Stimulated activated CD4-positive, alpha-beta T cell treated with anti-CD3 and anti-CD28 coated beads, Interleukin-1b, Interleukin-23, amount 100 ng/mL, for 1 hour (primary cell): Measurements from ENCODE around the gene SPOCK1.

Experiments used
- DNase-seq, 2 donors: peaks; one replicate each; pipeline ENCODE4 v3.0.0-alpha.2; 2020; ENCODE audit warnings: low read depth in 2 of 2

Gene SPOCK1

GRCh38 chr5:137114529-137114928, 384.6 kb downstream of the SPOCK1 start:
- DNase-seq, result no peak

DNA sequence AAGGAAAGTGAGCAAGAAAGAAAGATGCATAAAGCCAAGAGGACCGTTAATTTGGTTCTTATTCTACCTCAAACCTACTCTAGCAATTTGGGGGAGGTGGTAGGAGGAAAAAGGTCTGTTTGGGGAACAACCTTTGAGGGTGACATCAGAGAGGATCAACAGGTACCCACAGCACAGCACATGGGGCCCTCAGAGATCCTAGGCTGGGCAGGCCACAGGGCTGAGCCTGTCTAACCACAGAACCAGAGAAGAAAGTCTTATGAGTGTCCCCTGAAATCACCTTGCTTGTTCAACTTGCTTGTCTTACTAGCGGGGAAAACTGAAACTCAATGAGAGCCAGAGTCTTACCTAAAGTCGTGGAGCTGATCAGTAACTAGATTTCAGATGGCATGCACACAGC, 385.2 kb downstream of the SPOCK1 start:
- DNase-seq, result no peak

DNA sequence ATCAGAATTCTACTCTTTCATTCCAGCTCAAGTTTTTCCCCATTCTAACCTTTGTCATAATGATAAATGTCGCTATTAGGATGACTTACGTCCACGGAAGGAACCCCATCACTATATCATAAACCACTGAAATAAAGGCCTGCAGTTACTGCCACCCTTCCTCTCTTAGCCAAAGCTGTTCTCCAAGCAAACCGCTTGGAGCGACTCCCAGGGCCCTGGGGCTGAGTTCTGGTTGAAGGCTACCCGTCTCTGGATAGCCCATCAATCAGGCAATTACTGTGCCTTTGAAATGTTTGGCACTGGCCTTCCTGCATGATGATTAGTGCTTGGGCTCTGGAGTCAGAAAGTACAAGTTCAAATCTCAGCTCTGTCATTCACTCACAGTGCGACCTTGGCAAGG, 386.0 kb downstream of the SPOCK1 start:
- DNase-seq, result no peak

GRCh38 chr5:137105351-137106035, 393.6 kb downstream of the SPOCK1 start:
- DNase-seq, result no peak

DNA sequence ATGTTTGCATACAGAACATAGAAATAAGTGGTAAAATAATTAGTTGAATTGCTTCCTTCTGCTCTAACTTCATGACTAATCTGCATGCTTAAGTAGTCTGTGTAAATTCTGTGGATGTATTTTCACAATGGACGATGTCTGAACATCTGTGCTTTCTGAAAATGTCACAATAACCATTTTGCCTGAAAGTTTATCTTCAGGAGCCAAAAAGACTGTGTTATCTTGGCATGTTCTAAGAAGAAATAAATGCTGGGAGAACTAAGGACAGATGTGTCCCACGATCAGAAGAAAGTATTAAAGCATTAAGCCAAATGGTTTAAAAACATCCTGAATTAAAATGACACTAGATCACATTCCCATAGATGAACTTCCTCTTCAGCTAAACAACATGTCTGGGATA, 397.6 kb downstream of the SPOCK1 start:
- DNase-seq, result no peak

DNA sequence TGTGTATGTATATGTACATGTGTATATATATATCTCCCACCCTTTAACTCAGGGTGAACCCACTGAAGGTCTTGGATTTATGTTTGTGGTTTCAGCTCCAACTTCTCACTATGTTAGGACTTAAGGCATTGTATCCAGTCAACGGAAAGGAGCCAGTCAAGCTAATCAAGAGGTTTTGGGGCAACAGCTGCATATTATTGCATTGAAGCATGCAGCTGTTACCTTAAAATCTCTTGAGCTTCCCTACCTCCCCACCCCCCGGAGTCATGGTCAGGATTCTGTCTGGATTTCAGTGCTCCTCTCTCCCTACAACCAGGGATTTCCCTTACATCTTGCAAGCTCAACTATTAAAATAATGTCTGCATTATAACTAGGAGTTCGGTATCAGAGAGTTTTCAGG, 399.5 kb downstream of the SPOCK1 start:
- no peak for DNase-seq

DNA sequence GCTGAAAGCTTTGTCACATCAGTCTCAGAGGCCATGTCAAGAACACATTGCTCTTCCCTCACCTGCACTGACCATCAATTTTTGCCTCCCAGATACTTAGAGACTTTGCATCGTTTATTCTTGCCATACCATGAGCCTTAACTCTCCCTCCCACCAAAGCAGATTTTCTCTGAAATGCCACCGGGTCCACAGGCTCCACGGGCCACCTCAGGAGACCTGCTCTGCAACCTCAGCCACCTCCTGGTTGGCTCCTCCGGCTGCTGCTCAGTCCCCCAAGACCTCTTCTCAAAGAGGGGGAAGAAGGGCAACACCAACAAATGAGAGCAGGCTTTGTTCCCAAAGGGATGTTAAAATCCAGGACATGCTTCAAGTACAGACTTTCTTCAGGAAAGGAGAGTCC, 400.5 kb downstream of the SPOCK1 start:
- no peak for DNase-seq

GRCh38 chr5:137098238-137098637, 400.9 kb downstream of the SPOCK1 start:
- DNase-seq, result no peak

DNA sequence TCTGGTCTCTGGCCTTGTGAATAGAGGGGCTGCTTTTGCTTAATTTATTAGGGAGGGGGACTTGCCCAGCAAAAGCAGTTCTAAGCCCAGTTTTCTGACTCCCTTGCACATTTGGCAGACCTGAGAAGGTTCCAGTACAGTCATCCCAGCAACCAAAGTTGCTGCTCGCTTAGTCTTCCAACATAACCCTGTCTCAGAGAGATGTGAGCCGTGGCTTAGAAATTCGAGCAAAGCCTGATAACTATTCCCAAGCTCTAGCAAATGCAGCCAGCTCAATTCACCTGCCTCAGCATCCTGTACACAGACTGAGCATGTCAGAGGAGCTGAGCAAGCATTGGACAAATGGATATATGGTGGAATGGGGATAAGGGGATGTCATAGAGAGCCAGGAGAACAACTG, 401.9 kb downstream of the SPOCK1 start:
- DNase-seq, result no peak

DNA sequence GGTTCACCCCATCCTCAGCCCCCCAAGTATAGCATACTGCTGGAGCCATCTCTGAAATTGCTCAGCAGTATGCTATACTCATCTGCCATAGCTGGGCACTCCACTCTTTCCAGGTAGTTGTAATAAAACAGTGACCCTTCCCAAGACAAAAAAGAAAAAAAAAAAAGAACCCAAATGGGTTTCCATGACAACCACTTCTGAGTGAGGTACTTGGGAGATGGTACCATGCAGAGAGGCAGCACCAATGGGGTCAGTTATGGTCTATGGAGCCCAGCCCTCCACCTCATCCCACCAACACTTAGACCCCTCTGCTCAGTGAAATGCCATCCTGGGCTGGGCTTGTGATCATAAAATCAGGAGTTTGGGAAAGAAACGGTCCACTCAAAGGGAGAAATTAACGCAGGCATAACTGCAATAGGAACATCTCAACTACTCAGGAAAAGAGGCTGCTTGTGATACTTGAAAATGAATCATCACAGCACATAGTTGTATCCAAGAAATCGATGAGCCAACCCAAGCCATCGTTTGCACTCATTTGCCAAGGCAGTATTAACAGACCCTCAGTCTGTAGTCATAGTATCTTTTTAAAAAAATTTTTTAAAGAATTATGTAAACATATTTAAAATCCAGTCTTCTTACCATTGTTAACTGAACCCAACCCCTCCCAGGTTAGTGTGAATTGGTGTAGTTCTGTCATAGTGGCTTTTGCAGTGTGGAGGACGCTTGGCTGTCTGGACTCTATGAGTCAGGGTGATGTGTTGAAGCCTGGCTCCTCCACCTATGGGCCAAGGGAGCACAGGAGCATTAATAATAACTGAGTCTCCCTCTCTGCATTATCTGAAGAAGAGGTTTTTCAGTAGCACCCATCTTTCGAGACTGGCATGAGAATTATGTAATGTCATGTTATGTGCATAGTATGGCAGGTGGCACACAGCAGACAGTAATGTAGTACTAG, 402.7 kb downstream of the SPOCK1 start:
- no peak for DNase-seq

DNA sequence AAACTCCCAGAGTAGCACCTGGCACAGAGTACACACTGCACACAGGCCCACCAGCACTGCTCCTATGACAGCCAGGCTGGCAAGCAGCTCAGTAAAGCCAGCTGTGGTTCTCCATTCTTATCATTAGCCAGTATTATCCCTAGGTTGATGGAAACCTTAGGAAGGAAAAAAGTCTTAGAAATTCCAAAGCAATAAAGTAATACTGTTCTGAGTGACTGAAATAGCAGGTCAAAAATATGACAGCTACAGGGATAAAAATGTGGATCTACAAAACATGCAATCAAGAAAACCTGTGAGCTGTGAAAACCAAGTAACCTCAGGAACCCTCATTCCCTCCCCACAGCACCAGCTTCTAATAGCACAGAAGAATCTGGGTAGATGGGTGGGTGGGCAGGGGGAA, 403.5 kb downstream of the SPOCK1 start:
- no peak for DNase-seq

- DNase-seq, result no peak
Measured at GRCh38 chr5:137092831-137093230, 406.3 kb downstream of the SPOCK1 start.

GRCh38 chr5:137091472-137091871, 407.7 kb downstream of the SPOCK1 start:
- no peak for DNase-seq

- DNase-seq, result no peak
Measured at GRCh38 chr5:137090721-137091120, 408.4 kb downstream of the SPOCK1 start.

GRCh38 chr5:137090151-137090550, 409.0 kb downstream of the SPOCK1 start:
- no peak for DNase-seq

DNA sequence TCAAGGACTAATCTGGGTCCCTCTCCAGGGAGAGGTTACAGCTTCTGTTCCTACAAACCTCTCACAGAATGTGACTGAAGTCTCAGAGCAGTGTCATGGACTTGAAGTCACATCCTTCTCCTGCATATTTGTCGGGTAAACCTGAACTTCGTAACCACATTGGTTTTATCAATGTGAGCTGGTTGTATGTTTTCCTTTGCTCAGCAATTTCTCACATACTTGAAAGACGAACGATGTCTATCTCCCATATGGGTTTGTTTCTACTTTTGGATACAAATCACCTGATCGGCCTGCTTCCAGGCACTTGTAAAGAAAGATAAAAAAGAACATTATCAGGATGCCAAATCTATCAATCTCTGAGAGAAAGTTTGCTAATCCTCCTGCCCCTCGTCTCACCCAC, 411.0 kb downstream of the SPOCK1 start:
- DNase-seq, result no peak

- DNase-seq, result no peak
Measured at GRCh38 chr5:137086342-137086741, 412.8 kb downstream of the SPOCK1 start.

DNA sequence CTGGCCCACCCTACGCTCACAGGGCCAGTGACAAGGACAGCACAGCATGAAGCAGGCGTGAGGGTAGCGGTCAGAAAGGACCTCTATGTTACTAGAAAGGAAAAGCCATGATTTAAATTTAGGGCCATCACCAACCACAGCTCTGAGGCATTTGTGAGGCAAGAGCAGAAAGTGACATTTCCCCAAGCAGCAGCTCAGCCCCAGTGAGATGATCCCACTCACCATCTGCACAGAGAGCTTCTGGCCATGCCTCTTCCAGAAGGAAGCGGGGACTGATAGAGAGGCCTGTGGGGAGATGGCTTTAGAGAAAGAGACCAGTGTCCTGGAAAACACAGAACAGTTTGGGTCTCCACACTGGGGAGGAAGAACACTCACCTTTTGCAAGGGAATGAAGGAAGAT, 413.9 kb downstream of the SPOCK1 start:
- no peak for DNase-seq

DNA sequence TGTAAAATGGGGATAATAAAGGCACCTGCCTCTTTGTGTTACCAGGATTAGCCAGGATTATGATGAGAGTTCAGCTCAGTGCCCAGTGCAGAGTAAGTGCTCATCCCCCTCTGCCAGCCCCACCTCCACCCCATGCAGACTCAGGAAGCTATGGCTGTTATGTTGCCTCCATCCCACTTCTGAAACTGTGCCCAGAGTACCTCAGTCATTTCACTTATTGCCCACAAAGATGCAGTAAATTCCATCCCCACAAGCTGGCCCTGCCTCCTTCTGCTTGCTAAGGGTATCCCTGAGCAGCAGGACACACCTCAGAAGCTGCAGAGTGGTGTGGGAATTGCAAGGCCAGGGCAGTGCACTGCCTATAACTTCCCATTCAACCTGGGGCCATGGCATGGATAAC, 415.1 kb downstream of the SPOCK1 start:
- no peak for DNase-seq

GRCh38 chr5:137082951-137083350, 416.2 kb downstream of the SPOCK1 start:
- DNase-seq, result no peak

- DNase-seq, result no peak
Measured at GRCh38 chr5:137078171-137078665, 420.9 kb downstream of the SPOCK1 start.

DNA sequence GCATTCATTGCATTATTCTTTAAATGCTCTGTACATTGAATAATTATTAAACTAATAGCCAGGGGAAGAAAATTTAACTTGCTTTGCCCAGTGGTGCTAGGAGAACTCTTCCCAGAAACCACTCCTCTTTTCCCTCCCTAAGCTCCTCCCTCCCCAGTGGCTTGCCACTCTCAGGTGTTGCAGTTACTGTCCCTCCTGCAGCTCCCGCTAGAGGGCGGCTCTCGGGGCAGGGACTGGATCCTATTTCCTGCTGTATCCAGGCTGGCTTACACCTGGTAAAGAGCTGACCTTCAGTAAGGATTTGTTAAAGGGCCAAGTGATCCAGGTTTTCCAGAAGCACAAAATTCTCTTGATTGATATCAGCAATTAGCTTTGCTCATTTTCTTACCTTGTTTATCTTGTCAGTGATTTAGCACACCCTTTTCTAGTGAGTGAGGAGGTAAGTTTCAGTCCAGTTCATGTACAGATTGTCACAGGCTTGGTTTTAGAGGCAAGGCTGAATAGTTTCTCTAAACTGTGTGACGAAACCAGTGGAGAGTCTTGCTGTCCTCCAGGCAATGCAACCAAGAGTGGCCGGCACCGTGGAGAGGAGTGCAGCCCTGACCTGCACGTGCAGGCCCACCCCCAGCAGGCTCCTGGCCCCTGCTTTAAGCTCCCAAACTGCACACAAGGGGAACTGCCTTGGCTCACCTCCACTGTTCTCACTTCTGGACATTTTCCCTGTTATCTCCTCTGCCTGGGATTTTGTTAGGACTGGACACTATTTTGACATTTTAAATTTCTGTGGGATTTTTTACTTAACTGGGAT, 423.8 kb downstream of the SPOCK1 start:
- no peak for DNase-seq
